Fibroblast of peridontal ligament (primary cell): Measurements from ENCODE around the gene FRMPD2.
"Not testable (repeated sequence)": the region's sequence is repeated elsewhere in the genome, so short reads cannot be mapped to it uniquely, and the experiment has no call there.

ENCODE experiments used
- DNase-seq: peaks from one replicate; pipeline ENCODE4 v3.0.0-alpha.2; 2010; ENCODE audit errors: extremely low read depth

FRMPD2 gene

DNA sequence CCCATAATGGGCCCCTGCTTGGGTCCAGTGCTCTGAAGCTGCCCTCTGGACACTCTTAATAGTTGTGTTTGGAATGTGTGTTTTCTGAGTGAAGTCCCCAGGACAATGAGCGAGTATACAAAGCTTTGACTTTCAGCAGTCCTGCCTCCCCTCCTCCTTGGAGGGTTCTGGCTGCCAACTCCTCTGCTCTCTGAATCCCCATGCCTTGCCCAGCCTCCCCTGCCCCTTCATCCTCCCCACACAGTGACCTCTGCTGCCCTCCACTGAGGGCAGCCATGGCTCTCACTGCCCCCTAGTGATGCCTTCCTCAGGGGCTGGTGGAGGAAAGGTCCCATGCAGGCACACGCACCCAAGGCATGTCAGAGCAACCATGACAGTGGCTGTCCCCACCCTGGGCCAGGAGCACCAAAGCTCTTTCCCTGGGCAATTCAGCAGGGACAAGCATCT, 40.9 kb downstream of the FRMPD2 start:
- no peak for DNase-seq

DNA sequence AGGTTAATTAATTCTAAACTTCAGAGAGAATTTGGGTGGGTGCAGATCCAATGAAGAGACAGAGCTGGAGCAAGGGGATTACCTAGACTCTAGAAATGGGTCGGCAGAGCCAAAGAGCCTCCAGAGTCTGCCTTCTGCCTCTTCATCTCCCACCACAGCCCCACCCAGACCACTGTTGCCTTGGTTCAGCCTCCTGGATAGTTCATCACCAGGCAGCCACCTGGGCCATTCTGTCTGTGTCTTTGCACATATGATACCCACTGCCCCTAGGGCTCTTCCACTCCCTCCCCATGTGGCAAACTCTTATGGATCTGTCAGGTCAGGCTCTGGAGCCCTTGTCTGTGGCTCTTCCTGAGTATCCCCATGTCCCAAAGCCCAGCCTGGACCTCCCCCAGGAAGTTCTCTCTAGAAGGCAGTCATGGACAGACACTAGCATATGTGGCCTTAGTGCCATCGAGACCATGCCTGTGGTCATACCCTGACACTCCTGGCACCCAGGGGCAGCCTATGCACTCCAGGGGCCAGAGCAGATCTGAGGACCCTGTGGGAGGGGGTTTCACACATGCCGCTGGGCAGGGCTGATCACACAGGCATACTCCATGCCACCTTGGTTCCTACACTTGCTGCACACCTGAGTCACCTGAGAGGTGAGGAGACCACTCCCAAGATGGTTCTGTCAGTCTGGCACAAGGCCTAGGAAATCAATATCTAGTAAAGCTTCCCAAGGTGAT, 41.6 kb downstream of the FRMPD2 start:
- no peak for DNase-seq

DNA sequence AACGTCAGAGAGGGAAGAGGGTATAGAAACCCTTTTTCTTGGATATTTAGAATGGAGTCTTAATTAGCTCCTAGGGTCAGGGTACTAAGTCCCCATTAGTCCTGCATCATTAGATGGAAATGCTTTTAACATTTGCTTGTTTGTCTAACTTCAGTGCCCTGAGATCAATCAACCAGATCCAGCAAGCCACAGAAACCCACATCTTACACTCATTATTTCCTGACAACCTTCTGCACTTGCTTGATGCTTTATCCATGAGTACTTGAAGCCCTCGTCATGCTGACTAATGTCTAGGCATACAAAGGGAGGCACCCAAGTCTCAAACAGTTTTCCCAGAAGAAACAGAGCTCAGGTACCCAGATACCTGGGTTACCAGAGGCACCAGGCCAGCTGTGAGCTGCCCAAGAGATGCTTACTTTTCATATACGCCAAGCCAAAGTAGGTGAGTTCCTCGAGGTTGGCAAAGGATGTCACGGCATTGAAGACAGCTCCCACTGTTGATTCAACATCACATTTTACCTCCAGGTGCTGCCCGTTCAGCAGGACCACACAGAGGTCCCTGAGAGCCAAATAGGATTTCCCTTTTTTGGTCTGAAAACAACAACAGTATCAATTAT, 42.7 kb downstream of the FRMPD2 start:
- no peak for DNase-seq

DNA sequence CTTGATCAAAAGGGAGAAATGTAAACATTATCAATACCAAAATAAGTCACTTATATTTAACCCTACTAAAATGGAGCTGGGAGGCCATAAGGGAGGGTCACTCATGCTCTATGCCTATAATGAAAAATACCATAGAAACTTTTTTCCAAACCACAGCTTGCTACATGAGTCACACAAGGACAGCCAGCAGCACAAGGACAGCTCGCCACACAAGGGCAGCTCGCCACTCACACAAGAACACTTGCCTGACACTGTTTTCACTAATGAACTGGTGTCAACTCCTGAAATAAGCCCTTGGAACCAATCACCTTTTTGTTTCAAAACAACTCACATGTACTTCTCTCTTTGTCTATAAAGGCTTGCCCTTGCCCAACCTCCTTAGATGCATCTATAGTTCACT, 43.3 kb downstream of the FRMPD2 start:
- no peak for DNase-seq

DNA sequence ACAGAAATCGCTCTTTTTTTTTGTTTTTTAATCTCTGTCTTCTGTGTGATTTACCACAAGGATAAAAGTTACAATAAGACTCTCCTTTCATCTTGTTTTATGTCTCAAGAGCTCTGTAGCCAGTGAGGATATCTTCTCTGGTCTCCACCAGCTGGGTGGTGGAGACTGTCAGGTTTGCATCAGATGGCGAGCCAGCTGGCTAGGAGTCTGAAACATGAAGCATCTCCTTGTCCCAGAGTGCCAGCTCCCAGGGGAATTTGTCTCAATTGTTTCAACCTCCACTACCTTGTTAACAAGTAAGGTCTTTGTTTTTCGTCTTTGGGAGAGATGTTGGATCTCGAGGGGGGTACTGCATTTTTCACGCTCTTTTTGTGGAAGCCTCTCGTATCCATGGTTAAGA, 47.3 kb downstream of the FRMPD2 start:
- DNase-seq, result no peak

DNA sequence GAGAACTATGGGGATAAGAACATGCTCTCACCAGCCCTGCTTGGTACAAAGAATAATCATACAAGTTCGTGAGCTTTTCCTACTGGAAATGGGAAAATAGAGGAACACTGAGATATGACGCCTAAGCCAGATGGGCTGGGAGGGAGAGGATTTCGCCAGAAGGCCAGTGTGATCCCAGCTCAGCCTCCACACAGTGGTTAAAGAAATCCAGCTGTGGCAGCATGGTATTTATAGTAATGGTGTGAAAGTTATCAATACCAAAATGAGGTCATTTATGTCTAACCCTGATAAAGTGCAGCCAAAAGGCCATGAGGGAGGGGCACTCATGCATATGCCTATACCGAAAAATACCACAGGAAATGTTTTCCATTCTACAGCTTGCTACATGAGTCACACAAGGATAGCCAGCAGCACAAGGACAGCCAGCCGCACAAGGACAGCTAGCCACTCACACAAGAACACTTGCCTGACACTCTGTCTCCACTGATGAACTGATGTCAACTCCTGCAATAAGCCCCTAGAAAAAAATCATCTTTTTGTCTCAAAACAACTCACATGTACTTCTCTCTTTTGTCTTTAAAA, 49.4 kb downstream of the FRMPD2 start:
- no peak for DNase-seq

DNA sequence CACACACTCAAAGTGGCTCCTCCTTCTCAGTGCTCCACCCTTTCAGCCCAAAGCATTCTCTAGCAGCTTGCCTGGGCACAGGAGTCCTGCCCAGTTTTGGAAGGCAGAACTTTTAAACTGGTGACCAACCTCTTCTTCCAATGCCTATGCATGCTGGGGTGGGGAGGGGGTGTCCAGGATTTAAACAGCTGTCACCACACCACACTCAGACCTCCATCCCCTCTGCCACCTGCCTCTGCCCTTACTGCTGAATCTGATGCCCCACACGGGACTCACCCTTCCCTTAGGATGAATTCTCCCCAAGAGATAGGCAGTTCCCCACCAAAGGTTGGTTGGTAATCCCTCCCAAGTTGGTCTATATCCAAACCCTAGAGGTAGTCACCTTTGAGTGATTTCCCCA, 50.2 kb downstream of the FRMPD2 start:
- DNase-seq, result no peak

DNA sequence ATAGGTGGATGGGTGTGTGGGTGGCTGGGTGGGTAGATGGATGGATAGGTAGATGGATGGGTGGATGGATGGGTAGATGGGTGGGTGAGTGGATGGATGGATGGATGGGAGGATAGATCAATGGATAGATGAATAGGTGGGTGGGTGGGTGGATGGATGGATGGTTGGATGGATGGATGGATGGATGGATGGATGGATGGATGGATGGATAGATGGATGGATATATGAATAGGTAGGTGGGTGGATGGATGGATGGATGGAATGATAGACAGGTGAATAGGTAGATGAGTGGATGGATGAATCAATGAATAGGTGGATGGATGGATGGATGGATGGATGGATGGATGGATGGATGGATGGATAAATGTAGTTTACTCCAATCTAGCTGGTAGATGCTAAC, 52.7 kb downstream of the FRMPD2 start:
- no peak for DNase-seq

DNA sequence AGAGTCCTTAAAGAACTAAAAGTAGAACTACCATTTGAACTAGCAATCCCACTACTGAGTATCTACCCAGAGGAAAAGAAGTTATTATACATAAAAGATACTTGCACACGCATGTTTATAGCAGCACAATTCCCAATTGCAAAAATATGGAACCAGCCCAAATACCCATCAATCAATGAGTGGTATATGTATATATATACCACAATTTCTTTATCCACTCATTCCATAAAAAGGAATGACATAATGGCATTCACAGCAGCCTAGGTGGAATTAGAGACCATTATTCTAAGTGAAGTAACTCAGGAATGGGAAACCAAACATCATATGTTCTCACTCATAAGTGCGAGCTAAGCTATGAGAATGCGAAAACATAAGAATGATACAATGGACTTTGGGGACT, 53.5 kb downstream of the FRMPD2 start:
- DNase-seq, result not testable (repeated sequence)

DNA sequence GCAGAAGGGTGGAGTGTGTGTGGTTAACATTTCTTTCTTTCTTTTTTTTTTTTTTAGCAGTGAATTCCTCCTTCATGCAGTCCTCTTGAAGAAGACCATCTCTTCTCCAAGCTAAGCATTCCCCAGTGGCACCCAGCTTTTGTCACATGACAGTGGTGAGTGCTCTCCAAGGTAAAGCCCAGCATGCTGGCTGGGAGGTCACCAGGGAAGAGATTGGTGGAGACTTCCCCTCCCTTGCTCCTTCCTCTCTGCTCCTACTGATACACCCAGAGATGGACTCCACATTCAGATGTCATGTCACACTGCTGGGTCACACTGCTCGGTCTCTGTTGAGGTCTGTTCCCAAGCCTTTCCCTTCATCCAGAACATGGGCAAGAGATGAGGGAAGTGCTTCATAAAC, 55.3 kb downstream of the FRMPD2 start:
- DNase-seq, result no peak

DNA sequence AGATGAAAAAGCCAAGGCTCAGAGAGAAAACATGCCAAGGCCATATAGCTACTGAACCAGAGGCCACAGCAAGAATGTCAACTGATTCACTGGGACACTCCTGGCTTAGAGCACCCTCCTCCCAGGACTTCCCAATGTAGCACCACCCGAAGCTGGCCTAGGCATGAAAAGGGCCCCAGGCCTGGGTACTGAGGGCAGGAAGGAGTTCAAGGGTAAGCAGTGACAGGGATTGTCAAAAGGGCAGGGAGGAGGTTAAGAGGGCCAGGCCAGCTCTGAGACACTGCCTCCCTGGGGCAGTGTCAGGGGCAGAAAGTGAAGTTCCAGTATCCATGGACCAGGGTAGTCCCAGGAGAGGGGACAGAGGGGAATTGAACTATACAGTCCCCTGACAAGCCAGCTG, 57.8 kb downstream of the FRMPD2 start:
- DNase-seq, result no peak

DNA sequence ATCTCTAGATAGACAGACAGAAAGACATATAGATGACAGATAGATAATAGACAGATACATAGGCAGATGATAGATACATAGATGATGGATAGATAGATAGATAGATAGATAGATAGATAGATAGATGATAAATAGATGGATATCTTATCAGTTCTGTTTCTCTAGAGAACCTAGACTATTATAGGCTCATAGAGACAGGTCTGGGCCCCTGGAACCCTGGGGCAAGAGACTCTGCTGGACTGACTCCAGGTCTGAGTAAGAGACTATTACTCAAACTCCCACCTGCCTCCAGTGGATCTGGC, 58.3 kb downstream of the FRMPD2 start:
- no peak for DNase-seq

DNA sequence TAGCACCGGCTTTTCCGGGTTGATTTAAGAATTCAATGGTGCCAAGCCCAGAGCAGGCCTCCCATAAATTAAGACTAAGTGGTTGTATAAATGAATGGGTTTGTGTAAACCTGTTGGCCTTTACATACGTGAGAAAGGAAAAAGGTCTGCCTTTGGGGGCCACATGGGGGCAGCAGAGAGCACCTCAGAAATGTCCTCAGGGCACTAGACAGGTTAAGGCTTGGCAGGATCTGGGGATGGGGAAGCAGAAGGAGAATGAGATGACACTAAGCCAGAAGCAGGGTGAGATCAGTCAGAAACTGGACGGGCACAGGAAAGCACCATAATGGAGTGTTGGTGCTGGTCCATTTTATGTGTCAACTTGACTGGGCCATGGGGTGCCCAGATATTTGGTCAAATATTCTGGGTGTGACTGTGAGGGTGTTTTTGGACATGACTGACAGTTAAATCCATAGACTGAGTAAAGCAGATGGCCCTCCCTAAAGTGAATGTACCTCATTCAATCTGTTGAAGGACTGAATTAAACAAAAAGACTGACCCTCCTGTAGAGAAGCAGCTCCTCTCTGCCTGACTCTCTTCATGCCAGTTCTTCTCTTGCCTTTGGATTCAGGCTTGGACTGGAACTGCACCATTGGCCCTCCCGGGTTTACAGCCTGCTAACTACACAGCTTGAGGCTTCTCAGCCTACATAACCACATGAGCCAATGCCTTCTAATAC, 58.9 kb downstream of the FRMPD2 start:
- peak; percentile 17 for DNase-seq

DNA sequence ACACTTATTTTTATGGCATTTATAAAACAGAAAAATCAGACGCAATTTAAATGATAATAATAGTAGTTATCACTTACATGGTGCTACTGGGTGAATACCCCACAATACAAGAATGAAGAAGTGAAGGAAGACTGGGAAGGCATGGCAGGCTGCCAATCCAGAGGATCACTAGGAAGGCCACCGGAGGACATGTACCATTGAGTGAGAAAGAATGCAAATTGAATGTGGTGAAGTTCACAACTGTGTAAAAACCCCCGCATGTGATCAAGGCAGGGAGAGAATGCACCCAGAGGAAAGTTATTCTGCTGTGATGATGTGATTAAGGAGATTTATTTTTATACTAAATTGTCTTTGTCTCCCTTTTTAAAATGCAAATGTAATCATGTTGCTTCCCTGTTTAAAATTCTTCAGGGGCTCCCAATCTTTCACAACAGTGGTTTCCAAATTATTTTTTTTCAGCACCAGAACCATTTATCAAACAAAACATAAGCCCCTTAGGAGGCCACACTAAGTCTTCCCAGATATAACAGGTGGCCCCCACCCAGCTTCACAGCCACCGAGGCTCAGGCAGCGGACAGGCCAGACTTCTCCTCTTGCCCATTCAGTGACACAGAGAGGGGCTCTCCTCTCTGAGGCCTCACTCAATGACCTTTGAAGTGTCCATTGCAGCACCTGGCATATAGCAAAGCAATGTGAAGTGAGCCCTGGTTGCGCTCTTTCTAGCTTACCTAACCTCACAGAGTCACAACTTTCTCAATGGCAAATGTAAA, 59.6 kb downstream of the FRMPD2 start:
- DNase-seq, result no peak

DNA sequence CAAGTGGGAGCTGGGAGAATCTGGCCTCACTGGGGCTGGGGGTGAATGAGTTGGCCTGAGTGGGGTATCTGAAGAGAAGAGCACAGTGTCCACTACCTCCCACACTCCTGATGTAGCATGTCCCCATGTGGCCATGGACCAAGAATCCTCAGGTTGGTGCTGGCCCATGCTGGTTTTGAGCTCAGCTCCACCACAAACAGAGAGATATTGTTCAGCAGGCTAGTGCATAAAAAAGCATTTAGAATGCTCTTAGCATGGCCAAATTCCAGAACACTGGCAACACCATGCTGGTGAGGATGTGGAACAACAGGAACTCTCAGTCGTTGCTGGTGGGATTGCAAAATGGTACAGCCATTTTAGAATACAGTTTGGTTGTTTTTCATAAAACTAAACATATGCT, 61.4 kb downstream of the FRMPD2 start:
- no peak for DNase-seq

DNA sequence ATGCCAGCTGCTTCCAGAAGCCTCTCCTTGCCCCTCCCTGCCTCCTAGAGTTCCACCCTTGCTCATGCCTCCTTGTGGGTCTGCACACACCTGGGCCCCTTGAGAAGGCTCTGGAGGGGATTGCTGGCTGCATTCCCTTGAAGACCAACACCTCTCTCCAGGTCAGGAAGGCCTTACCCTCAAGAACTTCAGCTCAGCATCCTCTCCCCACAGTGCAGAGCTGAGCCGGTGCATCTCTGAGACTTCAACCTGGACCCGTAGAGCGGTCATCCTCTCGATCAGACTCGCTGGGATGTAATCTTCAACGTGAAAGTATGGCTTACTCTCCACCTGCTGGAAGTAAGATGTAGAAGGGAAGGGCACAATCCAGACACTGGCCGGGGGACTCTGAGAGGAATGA, 62.7 kb downstream of the FRMPD2 start:
- DNase-seq, result no peak

DNA sequence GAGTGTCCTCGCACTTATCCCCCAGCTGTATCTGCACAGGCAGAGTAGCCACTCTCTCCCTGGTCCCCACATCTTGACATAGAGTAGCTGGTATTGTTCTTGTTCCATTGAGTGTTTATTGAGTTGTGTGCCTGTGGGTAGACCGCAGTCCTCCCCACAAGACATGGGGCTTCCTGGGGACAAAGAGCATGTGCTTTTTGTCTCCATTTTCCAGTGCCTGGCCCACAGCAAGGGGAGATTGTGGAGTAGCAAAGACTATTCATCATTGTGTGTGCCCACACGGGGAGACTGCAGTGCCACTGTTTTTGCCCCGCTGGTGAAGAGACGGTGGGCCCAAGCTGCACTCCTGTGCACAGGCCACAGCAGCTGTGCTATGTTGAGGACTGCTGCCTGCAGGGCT, 63.5 kb downstream of the FRMPD2 start:
- DNase-seq, result no peak

DNA sequence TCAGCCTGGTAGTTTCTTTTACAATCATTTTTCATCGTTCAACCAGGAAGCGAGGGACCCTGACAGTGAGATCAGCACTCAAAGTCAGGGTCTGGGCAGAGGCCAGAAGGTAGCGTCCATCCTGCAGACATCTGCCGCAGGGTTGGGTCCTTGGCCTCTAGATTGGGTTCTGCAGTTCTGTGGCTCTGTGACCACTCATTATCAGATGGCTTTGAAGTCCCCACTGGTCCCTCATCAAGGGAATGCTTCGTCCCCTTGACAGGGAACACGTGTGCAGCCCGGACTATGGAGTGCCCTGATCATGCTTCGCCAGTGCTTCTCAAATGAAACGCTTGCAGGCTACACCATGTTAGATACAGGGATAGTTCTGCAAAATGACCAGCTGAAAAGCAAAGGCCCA, 64.1 kb downstream of the FRMPD2 start:
- no peak for DNase-seq

DNA sequence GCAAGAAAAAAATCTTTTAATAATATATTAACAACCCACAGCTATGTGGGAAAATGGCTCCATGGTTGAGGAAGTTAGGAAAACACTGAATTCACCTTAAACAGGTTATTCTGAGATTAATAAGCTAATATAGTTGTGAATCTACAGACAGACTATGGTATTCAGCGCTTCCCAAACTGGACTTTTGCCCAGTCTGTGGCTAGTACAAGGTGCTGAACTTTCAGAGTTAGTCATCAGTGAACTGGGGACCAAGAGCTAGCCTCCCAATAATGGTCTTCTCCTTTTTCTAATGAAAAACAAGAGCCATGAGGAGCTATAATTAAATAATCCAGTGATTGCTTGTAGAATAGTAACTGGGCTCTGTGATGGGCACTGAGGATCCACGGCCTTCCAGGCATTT, 65.3 kb downstream of the FRMPD2 start:
- DNase-seq, result no peak

DNA sequence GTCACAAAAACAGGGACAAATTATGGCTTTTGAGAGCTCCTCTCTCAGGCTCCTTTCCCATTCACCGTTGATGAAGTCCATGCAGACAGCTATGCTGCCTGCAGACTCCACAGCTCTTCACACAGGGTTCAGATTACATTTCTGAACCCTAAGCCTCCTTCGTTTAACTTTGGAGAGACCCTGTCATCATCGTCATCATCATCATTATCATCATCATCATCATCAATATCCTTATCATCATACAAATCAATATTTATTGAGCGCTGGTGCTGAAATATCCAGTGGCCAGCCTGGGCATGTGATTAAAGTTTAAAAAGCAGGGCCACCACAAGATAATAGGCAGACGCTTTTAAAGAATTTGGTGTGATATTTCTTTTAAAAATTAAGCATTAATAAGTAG, 66.6 kb downstream of the FRMPD2 start:
- no peak for DNase-seq

DNA sequence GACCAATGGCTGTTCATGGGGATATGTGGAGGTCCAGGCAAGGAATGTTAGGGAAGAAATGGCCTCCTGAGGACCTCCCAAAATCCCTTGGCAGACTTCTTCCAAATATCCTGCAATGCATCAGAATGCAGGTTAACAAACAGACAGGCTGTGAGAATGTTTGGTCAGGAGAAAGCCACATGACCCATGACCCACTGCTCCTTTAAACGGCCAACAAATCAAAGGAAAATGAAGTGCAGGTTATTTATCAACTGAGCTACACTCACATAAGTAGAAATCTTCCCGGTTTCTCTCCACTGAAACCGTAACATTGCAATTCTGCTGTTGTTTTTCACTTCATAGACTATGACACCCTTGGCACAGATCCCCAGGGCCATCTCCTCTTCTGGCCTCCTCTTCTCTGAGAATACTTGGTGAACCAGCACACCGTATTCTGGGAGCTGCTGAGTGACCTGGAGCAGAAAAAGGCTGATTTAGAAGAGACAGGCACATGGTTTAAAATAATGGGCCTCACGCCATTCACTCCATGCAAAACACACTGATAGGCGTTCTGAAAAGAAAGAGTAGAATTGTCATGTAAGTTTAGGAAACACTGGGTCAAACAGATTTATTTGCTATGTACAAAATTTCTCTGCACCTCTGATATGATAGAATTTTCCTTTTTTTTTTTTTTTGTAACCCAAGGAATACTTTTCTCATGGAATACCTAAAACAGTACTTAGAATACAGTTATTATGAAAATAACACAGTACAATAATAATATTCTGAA, 67.8 kb downstream of the FRMPD2 start:
- DNase-seq, result no peak
